ENCODE results near the gene HSP90AB1. TPM values are rescaled to one million over a fixed set of nuclear protein-coding genes. Genes with fewer than 3 reads are reported as not detected.

Gene HSP90AB1
- polyA plus RNA-seq, 3 donors, result 119 to 242 (median 145) TPM

DNA sequence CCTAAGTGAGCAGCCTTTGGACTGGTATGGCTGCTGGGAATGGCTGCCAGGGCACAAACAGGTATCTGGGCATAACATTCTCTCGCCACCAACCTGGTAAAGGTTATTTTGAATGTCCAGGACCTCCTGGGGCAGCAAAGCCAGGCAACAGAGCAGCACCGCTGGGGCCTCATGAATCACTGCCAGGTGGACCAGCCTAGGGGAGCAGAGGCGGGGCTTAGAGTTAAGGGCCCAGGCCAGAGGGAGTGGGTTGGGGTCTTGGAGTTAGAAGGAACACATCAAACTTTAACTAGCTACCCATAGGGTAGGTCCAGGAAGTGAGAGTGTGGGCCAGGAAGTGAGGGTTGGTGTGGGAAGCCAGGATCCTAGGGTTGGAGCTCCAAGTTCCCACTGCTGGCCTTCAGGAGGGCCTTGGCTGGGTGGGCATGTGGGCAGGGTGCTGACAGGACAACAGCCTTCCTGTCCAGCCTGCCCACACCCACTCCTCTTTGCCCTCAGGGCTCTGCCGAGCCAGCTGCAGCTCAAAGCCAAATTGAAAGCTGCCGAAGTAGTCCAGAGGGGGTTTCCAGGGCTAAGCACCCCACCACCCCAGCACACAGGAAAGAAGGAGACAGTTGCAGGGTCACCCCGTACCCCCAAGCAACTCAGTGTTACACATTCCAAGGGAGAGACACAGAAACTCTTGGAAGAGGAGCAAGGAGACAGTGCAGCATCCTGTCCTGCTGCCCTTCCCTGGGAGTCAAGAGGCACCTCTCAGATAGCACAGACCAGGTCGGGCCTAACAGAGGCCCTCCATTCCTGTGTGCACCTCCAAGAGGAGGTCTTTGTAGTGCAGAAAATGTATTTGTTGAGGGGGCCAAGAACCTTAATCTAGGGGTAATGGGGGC is 15.8 kb downstream of the HSP90AB1 start:
- Histone ChIP-seq H3K9ac (ENCODE audit: insufficient read depth, low read length, poor library complexity, severe bottlenecking) (peak overlapping the region; percentile 96), H3K4me1 (ENCODE audit: control insufficient read depth in 1 of 2, insufficient read depth in 2 of 2, low read length in 2 of 2) (peaks cover 45 to 67% of the 10 kb centered on the region in 2 donors), H3K27me3 (ENCODE audit: control insufficient read depth in 2 of 2, insufficient read depth in 2 of 2, low read length in 2 of 2) (no peaks in the 10 kb centered on the region), H3K4me3 (replicated peaks in 1 of 3; ENCODE audit: low read depth in 2 of 3, low read length in 3 of 3) (peak overlapping the region; percentile 75 to 99 (median 90)), H3K9me3 (replicated peaks in 1 of 2; ENCODE audit: control insufficient read depth in 1 of 2, insufficient read depth in 1 of 2, low read length in 2 of 2) (no peaks in the 10 kb centered on the region), H3K4me2 (replicated peaks; ENCODE audit: extremely low read depth, low read length, poor library complexity, severe bottlenecking) (peak overlapping the region; percentile 98), H3K79me2 (ENCODE audit: insufficient read depth, low read length) (peaks cover 57% of the 10 kb centered on the region), H3K27ac (ENCODE audit: low read depth in 1 of 2, low read length in 2 of 2) (peak overlapping the region; percentile 96 to 99), H2AFZ (ENCODE audit: insufficient read depth, low read depth, low read length, poor library complexity, severe bottlenecking) (no peak overlapping the region), H4K20me1 (ENCODE audit: insufficient read depth, low read length) (peaks cover 76% of the 10 kb centered on the region), H3K36me3 (replicated peaks in 1 of 2; ENCODE audit: control insufficient read depth in 1 of 2, insufficient read depth in 2 of 2, low read length in 2 of 2) (peaks cover 44 to 48% of the 10 kb centered on the region in 2 donors)
- H3K4me3 Mint-ChIP-seq, result peak overlapping the region; percentile 99
- H3K27ac Mint-ChIP-seq, result peak overlapping the region; percentile 98 to 100 (median 99)
- peaks cover 44 to 57% of the 10 kb centered on the region in 2 donors for H3K36me3 Mint-ChIP-seq
- DNase-seq, result peak in 1 of 3 donors; percentile 38
- peaks cover 0 to 6% (median 2%) of the 10 kb centered on the region in 3 donors for H3K27me3 Mint-ChIP-seq (ENCODE audit: low read depth in 3 of 3)
- peaks cover 67% of the 10 kb centered on the region for H3K4me1 Mint-ChIP-seq
- intact Hi-C loops (cut with micrococcal nuclease), result loop anchor here in 1 of 2 donors (10.0 kb wide), 1 partner anchor 468 kb away; no protein-coding TSS in a partner anchor
- no peaks in the 10 kb centered on the region for H3K9me3 Mint-ChIP-seq
- WGBS (ENCODE audit: insufficient coverage), result 58% methylated on average over 3 of the region's 7 CpGs
- no peak for TF ChIP-seq CTCF (IDR thresholded peaks at IDR 0.05)

- Histone ChIP-seq H3K79me2 (ENCODE audit: insufficient read depth, low read length) (peaks cover 57% of the 10 kb centered on the region), H3K9ac (ENCODE audit: insufficient read depth, low read length, poor library complexity, severe bottlenecking) (peak overlapping the region; percentile 96), H3K9me3 (replicated peaks in 1 of 2; ENCODE audit: control insufficient read depth in 1 of 2, insufficient read depth in 1 of 2, low read length in 2 of 2) (no peaks in the 10 kb centered on the region), H4K20me1 (ENCODE audit: insufficient read depth, low read length) (peaks cover 68% of the 10 kb centered on the region), H3K36me3 (replicated peaks in 1 of 2; ENCODE audit: control insufficient read depth in 1 of 2, insufficient read depth in 2 of 2, low read length in 2 of 2) (peaks cover 41% of the 10 kb centered on the region in 2 donors), H3K27me3 (ENCODE audit: control insufficient read depth in 2 of 2, insufficient read depth in 2 of 2, low read length in 2 of 2) (peaks cover 0 to 7% of the 10 kb centered on the region in 2 donors), H3K27ac (ENCODE audit: low read depth in 1 of 2, low read length in 2 of 2) (peak overlapping the region; percentile 96 to 99), H2AFZ (ENCODE audit: insufficient read depth, low read depth, low read length, poor library complexity, severe bottlenecking) (no peak overlapping the region), H3K4me3 (replicated peaks in 1 of 3; ENCODE audit: low read depth in 2 of 3, low read length in 3 of 3) (peak overlapping the region; percentile 75 to 99 (median 90)), H3K4me2 (replicated peaks; ENCODE audit: extremely low read depth, low read length, poor library complexity, severe bottlenecking) (peak overlapping the region; percentile 98), H3K4me1 (ENCODE audit: control insufficient read depth in 1 of 2, insufficient read depth in 2 of 2, low read length in 2 of 2) (peaks cover 37 to 59% of the 10 kb centered on the region in 2 donors)
- Mint-ChIP-seq H3K27me3 (ENCODE audit: low read depth in 3 of 3) (peaks cover 3 to 11% (median 8%) of the 10 kb centered on the region in 3 donors), H3K9me3 (no peaks in the 10 kb centered on the region), H3K27ac (peak overlapping the region; percentile 98 to 100 (median 99)), H3K4me3 (peak overlapping the region; percentile 99), H3K4me1 (peaks cover 59% of the 10 kb centered on the region), H3K36me3 (peaks cover 41 to 50% of the 10 kb centered on the region in 2 donors)
- WGBS (ENCODE audit: insufficient coverage), result 0% methylated on average over 6 of the region's 9 CpGs
- intact Hi-C loops (cut with micrococcal nuclease), result loop anchor here in 1 of 2 donors (10.0 kb wide), 1 partner anchor 469 kb away; no protein-coding TSS in a partner anchor
- TF ChIP-seq CTCF (IDR thresholded peaks at IDR 0.05), result no peak
- DNase-seq, result peak; percentile 81 to 91 (median 83)
Observed at GRCh38 chr6:44263354-44264100, 16.6 kb downstream of the HSP90AB1 start.

Data from CD14-positive monocyte (primary cell).